Upper lobe of left lung (tissue), 6 donors: ENCODE data around the gene ABHD15. TPM values are rescaled to one million over a fixed set of nuclear protein-coding genes. Genes with fewer than 3 reads are reported as not detected.
A peak's percentile ranks its signal among the peaks of the same experiment; 100 is the strongest.

ENCODE experiments used
- ATAC-seq, 2 donors: fragments of 200-7000 bp; cut with Tn5 transposase; one replicate each; pipeline ENCODE4 v1.9.1; 2022; ENCODE audit warnings: mild to moderate bottlenecking in 2 of 2, moderate library complexity in 2 of 2; ENCODE audit not compliant: low FRiP score in 2 of 2
- DNase-seq, 2 donors: peaks; one replicate each; pipeline ENCODE4 v3.0.0-alpha.2; 2019 to 2020
- H3K27ac ChIP-seq, 4 donors: fragments of 200-600 bp; sonication (generic); one replicate each; pipeline ENCODE4 v1.5.1; 2016 to 2019
- H3K27me3 ChIP-seq, 4 donors: fragments of 200-600 bp; sonication (generic); one replicate each; pipeline ENCODE4 v1.5.1; 2017 to 2019
- H3K36me3 ChIP-seq, 4 donors: fragments of 200-600 bp; sonication (generic); one replicate each; pipeline ENCODE4 v1.5.1; 2016 to 2019
- H3K4me1 ChIP-seq, 4 donors: fragments of 200-600 bp; sonication (generic); one replicate each; pipeline ENCODE4 v1.5.1; 2018 to 2019
- H3K4me3 ChIP-seq, 4 donors: fragments of 200-600 bp; sonication (generic); one replicate each; pipeline ENCODE4 v1.5.1; 2017 to 2019; ENCODE audit warnings: mild to moderate bottlenecking in 2 of 4, moderate library complexity in 1 of 4
- H3K9me3 ChIP-seq, 4 donors: fragments of 200-600 bp; sonication (generic); one replicate each; pipeline ENCODE4 v1.5.1; 2018 to 2019
- CTCF ChIP-seq, 6 experiments: fragments of 450-650 bp in 4 of 6; fragments of 200-600 bp in 2 of 6; sonication (generic) in 2 of 6; IDR thresholded peaks; one replicate each; pipeline ENCODE4 v1.5.1; 2016 to 2019; ENCODE audit warnings: antibody characterized with exemption in 6 of 6
- EP300 ChIP-seq, 4 donors: sonication (generic); formaldehyde crosslinking; IDR thresholded peaks; one replicate each; pipeline ENCODE4 v1.5.1; 2017; ENCODE audit warnings: antibody characterized with exemption in 4 of 4, control low read depth in 2 of 4
- POLR2A ChIP-seq, 4 donors: fragments of 450-650 bp; IDR thresholded peaks; one replicate each; pipeline ENCODE4 v1.5.1; 2016 to 2017; ENCODE audit warnings: antibody characterized with exemption in 4 of 4, mild to moderate bottlenecking in 2 of 4
- POLR2AphosphoS5 ChIP-seq, 2 donors: sonication (generic); formaldehyde crosslinking; IDR thresholded peaks; one replicate each; pipeline ENCODE4 v1.5.1; 2017; ENCODE audit warnings: antibody characterized with exemption in 2 of 2
- WGBS, 2 donors: methylation state at CpG; one replicate each; pipeline ENCODE4 v1.1.5; 2017 to 2018; 5-methylcytosine and 5-hydroxymethylcytosine counted together
- total RNA-seq, 6 donors: library from RNA; depleted of rRNA in 4 of 6; stranded (reverse); fragments of >200 nt in 4 of 6; gene quantifications; one replicate each; pipeline versions ENCODE4 v1.1.0 to v1.2.1, GENCODE V29; 2016 to 2021
- donor health status: DM: no; HTN: no; CAD: no; lungs with moderate emphysema.
- donor health status: DM: no; HTN: yes; CAD: no; lungs with severe emphysema.

Gene ABHD15
- total RNA-seq, 6 donors from 2014 or later = 12.8 to 17.8 (median 14.9) TPM

- TF ChIP-seq EP300 (IDR thresholded peaks at IDR 0.05) (no peak), CTCF (IDR thresholded peaks at IDR 0.05) (no peak), POLR2A (IDR thresholded peaks at IDR 0.05) (no peak), POLR2AphosphoS5 (IDR thresholded peaks at IDR 0.05) (no peak)
- DNase-seq = no peak
- Histone ChIP-seq H3K27ac (no peak overlapping the region), H3K4me3 (no peak overlapping the region), H3K9me3 (no peaks in the 10 kb centered on the region), H3K27me3 (peaks cover 0 to 3% (median 0%) of the 10 kb centered on the region in 4 donors), H3K36me3 (no peaks in the 10 kb centered on the region), H3K4me1 (peaks cover 34 to 40% (median 36%) of the 10 kb centered on the region in 4 donors)
- WGBS, 2 donors = 83 to 90% methylated on average over 5 to 7 of the region's 7 CpGs
- ATAC-seq = no peak
Observed at GRCh38 chr17:29595107-29595942, 28.5 kb upstream of the ABHD15 start.

DNA sequence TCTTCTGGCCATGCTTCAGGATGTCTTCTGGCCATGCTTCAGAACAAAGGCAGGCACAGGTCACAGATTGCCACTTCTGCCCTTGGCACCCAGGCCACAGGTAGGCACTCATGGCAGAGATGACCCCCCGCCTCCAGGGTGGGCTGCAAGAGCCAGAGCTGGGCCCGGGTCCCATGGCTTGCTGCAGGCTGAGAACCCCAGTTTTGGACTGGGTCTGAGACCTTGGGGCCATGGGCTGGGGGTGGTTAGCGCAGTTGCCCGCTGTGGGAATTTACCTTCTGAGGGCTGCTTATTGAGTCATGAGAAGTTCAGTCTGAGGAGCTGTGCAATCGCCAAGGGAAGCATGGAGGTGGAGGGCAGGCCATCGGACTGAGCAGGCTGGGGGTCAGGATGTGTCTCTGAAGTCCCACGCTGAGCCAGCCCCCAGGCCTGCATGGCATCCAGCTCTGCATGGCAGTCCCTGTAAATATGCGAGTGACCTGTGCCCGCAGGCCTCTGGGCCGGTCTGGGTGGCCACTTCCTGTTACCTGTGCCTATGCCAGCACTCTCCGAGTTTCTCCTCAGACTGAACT lies 27.8 kb upstream of the ABHD15 start:
- Histone ChIP-seq H3K4me1 (peaks cover 41 to 47% (median 43%) of the 10 kb centered on the region in 4 donors), H3K4me3 (no peak overlapping the region), H3K27ac (no peak overlapping the region), H3K9me3 (no peaks in the 10 kb centered on the region), H3K27me3 (peaks cover 0 to 3% (median 0%) of the 10 kb centered on the region in 4 donors), H3K36me3 (no peaks in the 10 kb centered on the region)
- TF ChIP-seq POLR2AphosphoS5 (IDR thresholded peaks at IDR 0.05) (no peak), EP300 (IDR thresholded peaks at IDR 0.05) (no peak), POLR2A (IDR thresholded peaks at IDR 0.05) (no peak), CTCF (IDR thresholded peaks at IDR 0.05) (no peak)
- ATAC-seq (no peak), DNase-seq (no peak)
- WGBS, 2 donors = 82 to 97% methylated on average over 5 to 6 of the region's 11 CpGs

DNA sequence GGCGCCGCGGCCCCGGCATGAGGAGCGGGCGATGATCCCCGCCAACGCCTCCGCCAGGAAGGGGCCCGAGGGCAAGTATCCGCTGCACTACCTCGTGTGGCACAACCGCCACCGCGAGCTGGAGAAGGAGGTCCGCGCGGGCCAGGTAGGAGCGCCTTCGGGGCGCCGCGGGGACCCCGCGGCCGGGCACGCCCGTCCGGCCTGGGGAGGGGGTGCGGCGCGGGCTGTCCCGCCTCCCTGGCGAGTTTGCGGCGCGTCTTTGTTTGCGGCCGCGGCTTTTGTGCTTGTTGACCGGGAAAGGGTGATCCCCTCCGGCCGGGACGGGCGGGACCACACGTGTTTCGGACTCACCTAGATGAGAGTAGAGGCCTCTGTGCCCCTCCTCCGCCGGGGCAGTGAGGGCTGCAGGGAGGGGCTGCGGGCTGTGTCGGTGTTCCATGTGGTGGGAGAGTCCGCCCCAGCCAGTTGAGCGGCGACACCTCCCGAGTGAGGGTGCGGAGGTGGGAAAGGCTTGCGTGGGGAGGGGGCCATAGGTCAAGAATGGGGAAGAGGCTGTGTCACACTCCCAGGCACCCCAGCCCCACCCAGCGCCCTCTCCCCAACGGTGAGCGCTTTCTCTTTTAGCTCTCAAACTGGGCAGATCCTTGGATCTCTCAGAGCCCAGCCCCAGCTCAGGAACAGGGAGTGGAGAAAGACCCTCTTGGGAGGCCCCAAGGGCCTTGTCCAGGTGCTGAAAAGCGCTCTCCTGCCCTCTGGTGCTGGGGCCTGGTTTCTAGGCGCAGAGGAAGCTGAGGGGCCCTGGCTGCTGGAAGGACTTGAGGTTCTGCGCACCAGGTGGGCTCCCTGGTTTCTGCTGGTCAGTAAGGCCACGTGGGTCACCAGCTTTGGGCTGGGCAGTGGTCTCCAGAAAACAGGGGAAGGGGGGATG lies 27.0 kb upstream of the ABHD15 start:
- TF ChIP-seq POLR2AphosphoS5 (IDR thresholded peaks at IDR 0.05) (no peak), EP300 (IDR thresholded peaks at IDR 0.05) (no peak), CTCF (IDR thresholded peaks at IDR 0.05) (no peak), POLR2A (IDR thresholded peaks at IDR 0.05) (no peak)
- peak overlapping the region; percentile 18 to 83 (median 76) for H3K4me3 ChIP-seq
- no peak for DNase-seq
- peak overlapping the region in 1 of 4 donors; percentile 51 for H3K27ac ChIP-seq
- no peaks in the 10 kb centered on the region for H3K36me3 ChIP-seq
- H3K27me3 ChIP-seq = peaks cover 0 to 3% (median 0%) of the 10 kb centered on the region in 4 donors
- no peaks in the 10 kb centered on the region for H3K9me3 ChIP-seq
- no peak for ATAC-seq
- peaks cover 41 to 48% (median 44%) of the 10 kb centered on the region in 4 donors for H3K4me1 ChIP-seq
- WGBS, 2 donors = 6 to 30% methylated on average over 9 to 60 of the region's 64 CpGs

DNA sequence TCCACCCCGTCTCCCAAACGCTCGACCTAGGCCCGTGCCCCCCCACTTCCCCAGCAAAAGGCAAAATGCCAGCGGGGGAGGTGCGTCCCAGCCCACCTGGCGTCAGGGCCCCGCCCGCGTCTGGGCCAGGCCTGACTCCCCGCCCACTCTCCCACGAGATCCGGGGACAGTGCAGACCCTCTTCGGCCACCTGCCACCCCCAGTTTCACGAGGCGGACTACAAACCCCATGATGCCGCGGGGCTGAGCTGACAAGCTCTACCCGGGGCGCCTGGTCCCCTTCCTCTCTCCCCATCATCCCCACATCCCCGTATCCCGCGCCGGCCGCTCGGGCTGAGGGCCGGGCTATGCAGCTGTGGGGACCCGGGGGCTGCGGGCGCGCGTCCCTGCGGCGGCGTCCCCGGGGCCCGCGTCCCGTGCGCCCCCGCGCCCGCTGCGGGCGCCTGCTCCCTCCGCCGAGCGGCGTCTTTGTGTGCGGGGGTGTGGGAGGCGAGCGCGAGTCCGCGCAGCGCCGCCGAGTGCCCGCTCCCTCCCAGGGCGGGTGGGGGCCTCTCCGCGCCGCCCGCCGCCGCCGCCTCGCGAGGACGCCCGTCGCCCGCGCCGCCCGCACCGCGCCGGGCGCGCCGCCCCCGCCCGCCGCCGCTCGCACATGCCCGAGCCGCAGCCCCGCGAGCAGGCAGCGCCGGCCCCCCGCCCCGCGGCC lies 26.2 kb upstream of the ABHD15 start, which contains the start of gene ANKRD13B:
TSS of gene ANKRD13B (plus strand) at position 283 of the 702 bp plus-strand sequence. CDS start 490 bp downstream, outside the sequence.
- Histone ChIP-seq H3K27ac (peak within 1 kb of the TSS; percentile 74 to 87 (median 84)), H3K4me1 (peaks cover 46 to 57% (median 52%) of the 10 kb centered on the region in 4 donors), H3K4me3 (peak within 1 kb of the TSS; percentile 50 to 83 (median 76)), H3K36me3 (no peaks in the 10 kb centered on the region), H3K9me3 (no peaks in the 10 kb centered on the region), H3K27me3 (peaks cover 0 to 3% (median 0%) of the 10 kb centered on the region in 4 donors)
- peak in 1 of 2 donors; percentile 86 for DNase-seq
- 1% methylated on average over 48 of the region's 96 CpGs; no CpG with 5 or more reads in 1 of the 2 donors for WGBS, 2 donors
- TF ChIP-seq EP300 (IDR thresholded peaks at IDR 0.05) (no peak), POLR2AphosphoS5 (IDR thresholded peaks at IDR 0.05) (no peak), POLR2A (IDR thresholded peaks at IDR 0.05) (no peak), CTCF (IDR thresholded peaks at IDR 0.05) (peak in 1 of 6 experiments; percentile 12)
- no peak for ATAC-seq
